Measurements from ENCODE around the gene DSCAM.

- TF ChIP-seq CTCF (IDR thresholded peaks at IDR 0.05): no peak
- no peak for TF ChIP-seq POLR2A (IDR thresholded peaks at IDR 0.05)
Measured at GRCh38 chr21:40095477-40095876, 751.5 kb downstream of the DSCAM start.
